ENCODE results near the gene HS3ST3A1. TPM values are rescaled to one million over a fixed set of nuclear protein-coding genes. Genes with fewer than 3 reads are reported as not detected.

The HS3ST3A1 gene
- total and polyA plus RNA-seq, 2 donors from 2014 or later, result 1.2 to 2.2 TPM

DNA sequence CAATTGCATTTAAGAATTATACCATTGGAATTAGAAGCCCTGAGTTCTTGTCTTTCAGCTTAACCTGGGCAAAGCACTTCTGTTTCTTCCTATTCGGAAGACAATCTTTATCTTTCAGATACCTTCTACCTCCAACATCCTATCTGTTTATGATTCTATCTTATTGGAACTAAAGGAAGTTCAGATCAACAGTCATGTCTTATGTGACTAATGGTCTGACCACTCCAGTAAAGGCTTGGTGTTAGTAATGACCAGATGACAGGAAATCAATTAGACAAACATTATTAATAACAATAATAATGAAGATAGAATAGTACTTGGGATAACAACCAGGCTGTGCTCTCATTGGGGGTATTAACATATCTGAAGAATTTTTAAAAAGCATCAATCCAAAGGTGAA lies 11.3 kb downstream of the HS3ST3A1 start:
- Histone ChIP-seq H3K36me3 (ENCODE audit: control insufficient read depth in 2 of 3, insufficient read depth in 3 of 3, low read length in 3 of 3) (no peaks in the 10 kb centered on the region), H3K4me1 (ENCODE audit: control insufficient read depth in 2 of 3, insufficient read depth in 2 of 3, low read depth in 1 of 3, low read length in 3 of 3) (peaks cover 0 to 3% (median 0%) of the 10 kb centered on the region in 3 donors), H3K9ac (ENCODE audit: low read length in 3 of 3) (no peak overlapping the region), H3K4me3 (ENCODE audit: low read length in 3 of 3) (no peak overlapping the region), H3K27ac (ENCODE audit: low read depth in 2 of 2, low read length in 2 of 2) (no peak overlapping the region), H3K9me3 (ENCODE audit: control insufficient read depth in 2 of 3, insufficient read depth in 1 of 3, low read length in 3 of 3) (no peaks in the 10 kb centered on the region), H3K27me3 (ENCODE audit: control insufficient read depth, insufficient read depth, low read length) (no peaks in the 10 kb centered on the region)
- FAIRE-seq (no peak), DNase-seq (no peak)
- TF ChIP-seq, protein P1, sequence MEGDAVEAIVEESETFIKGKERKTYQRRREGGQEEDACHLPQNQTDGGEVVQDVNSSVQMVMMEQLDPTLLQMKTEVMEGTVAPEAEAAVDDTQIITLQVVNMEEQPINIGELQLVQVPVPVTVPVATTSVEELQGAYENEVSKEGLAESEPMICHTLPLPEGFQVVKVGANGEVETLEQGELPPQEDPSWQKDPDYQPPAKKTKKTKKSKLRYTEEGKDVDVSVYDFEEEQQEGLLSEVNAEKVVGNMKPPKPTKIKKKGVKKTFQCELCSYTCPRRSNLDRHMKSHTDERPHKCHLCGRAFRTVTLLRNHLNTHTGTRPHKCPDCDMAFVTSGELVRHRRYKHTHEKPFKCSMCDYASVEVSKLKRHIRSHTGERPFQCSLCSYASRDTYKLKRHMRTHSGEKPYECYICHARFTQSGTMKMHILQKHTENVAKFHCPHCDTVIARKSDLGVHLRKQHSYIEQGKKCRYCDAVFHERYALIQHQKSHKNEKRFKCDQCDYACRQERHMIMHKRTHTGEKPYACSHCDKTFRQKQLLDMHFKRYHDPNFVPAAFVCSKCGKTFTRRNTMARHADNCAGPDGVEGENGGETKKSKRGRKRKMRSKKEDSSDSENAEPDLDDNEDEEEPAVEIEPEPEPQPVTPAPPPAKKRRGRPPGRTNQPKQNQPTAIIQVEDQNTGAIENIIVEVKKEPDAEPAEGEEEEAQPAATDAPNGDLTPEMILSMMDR (IDR thresholded peaks at IDR 0.05; ENCODE audit: borderline replicate concordance, extremely low read depth, insufficient read depth), result no peak
- intact Hi-C loops (cut with DNase I), result no loop called here

DNA sequence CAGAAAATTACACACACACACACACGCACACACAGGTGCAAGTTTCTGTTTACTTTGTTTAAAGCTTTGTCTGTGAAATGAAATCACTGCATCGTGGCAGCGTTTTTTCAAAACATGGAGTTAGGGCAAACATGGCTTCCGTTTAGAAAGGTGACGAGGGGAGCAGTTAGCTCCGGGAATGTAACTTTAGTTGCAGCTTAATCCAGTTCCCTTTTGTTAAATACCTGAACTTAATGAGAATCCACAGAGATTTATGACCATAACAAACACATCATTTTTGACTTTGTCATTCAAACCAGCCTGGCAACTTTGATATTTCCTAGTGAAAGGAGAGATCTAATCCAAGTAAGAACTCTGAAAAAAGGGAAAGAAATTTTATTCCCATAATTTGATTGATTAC lies 12.1 kb downstream of the HS3ST3A1 start:
- H3K9me3 ChIP-seq (ENCODE audit: control insufficient read depth in 2 of 3, insufficient read depth in 1 of 3, low read length in 3 of 3), result no peaks in the 10 kb centered on the region
- TF ChIP-seq, protein P1 (IDR thresholded peaks at IDR 0.05; ENCODE audit: borderline replicate concordance, extremely low read depth, insufficient read depth), result no peak
- H3K9ac ChIP-seq (ENCODE audit: low read length in 3 of 3), result no peak overlapping the region
- peak overlapping the region in 1 of 3 donors; percentile 23 for H3K4me3 ChIP-seq (ENCODE audit: low read length in 3 of 3)
- H3K4me1 ChIP-seq (ENCODE audit: control insufficient read depth in 2 of 3, insufficient read depth in 2 of 3, low read depth in 1 of 3, low read length in 3 of 3), result peaks cover 0 to 3% (median 0%) of the 10 kb centered on the region in 3 donors
- no peak overlapping the region for H3K27ac ChIP-seq (ENCODE audit: low read depth in 2 of 2, low read length in 2 of 2)
- H3K36me3 ChIP-seq (ENCODE audit: control insufficient read depth in 2 of 3, insufficient read depth in 3 of 3, low read length in 3 of 3), result no peaks in the 10 kb centered on the region
- DNase-seq (peak in 2 of 5 donors; percentile 68 to 78), FAIRE-seq (no peak)
- intact Hi-C loops (cut with DNase I), result no loop called here
- no peaks in the 10 kb centered on the region for H3K27me3 ChIP-seq (ENCODE audit: control insufficient read depth, insufficient read depth, low read length)

DNA sequence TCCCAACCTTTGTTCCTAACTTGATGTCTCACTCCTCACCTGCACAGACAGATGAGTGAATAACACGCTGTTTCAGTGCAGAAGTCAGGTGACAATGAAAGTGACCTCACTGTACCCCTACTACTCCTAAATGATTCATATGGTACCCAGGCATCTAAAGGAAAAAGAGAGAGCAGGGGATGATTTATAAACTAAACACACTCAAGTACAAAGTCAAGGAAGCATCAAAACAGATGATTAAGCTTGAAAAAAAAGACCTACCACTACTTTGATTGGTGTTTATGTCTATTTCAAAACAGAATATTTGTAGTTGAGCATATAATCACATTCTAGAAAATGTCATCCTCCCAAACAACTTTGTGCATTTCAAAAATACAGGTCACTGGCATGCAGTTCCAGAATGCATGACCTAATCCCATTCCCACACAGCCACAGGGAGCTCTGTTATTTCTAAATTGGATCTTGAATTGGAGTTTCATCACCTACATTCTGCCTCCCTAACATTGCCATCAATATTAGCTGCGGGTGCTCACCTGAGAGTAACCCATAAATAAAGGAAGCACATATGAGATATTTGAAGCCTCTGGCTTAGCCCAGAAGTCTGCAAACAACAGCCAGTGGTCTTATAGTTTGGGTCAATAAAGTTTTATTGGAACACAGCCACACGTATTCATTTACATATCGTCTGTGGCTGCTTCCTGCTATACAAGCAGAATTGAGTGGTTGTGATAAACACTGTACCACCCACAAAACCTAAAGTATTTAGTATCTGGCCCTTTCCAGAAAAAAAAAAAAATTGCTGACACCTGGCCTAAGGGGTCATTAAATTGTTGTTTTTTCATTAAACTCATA lies 14.0 kb downstream of the HS3ST3A1 start:
- peaks cover 0 to under 1% (median 0%) of the 10 kb centered on the region in 3 donors for H3K4me1 ChIP-seq (ENCODE audit: control insufficient read depth in 2 of 3, insufficient read depth in 2 of 3, low read depth in 1 of 3, low read length in 3 of 3)
- no peaks in the 10 kb centered on the region for H3K27me3 ChIP-seq (ENCODE audit: control insufficient read depth, insufficient read depth, low read length)
- no peak for FAIRE-seq
- H3K36me3 ChIP-seq (ENCODE audit: control insufficient read depth in 2 of 3, insufficient read depth in 3 of 3, low read length in 3 of 3), result no peaks in the 10 kb centered on the region
- no peak for DNase-seq
- H3K9me3 ChIP-seq (ENCODE audit: control insufficient read depth in 2 of 3, insufficient read depth in 1 of 3, low read length in 3 of 3), result no peaks in the 10 kb centered on the region
- H3K4me3 ChIP-seq (ENCODE audit: low read length in 3 of 3), result no peak overlapping the region
- H3K9ac ChIP-seq (ENCODE audit: low read length in 3 of 3), result no peak overlapping the region
- TF ChIP-seq, protein P1 (IDR thresholded peaks at IDR 0.05; ENCODE audit: borderline replicate concordance, extremely low read depth, insufficient read depth), result no peak
- no peak overlapping the region for H3K27ac ChIP-seq (ENCODE audit: low read depth in 2 of 2, low read length in 2 of 2)
- intact Hi-C loops (cut with DNase I), result no loop called here
